Stimulated activated CD8-positive, alpha-beta memory T cell treated with anti-CD3 and anti-CD28 coated beads, Interleukin-12 subunit alpha, Interleukin-12 subunit beta, amount 100 ng/mL, for 4 hours (primary cell): Measurements from ENCODE around the gene GRIN3A.
"Not testable (repeated sequence)": the region's sequence is repeated elsewhere in the genome, so short reads cannot be mapped to it uniquely, and the experiment has no call there.

Experiments used
- DNase-seq: peaks from one replicate; pipeline ENCODE4 v3.0.0-alpha.2; 2020; ENCODE audit warnings: low read depth

The GRIN3A gene

GRCh38 chr9:101738566-101739183, at the start of gene GRIN3A:
GRIN3A (minus strand) TSS chr9:101738647; CDS start chr9:101737979, 668 bp downstream.
- no peak for DNase-seq

GRCh38 chr9:101787891-101788290, 49.4 kb upstream of the GRIN3A start:
- no peak for DNase-seq

GRCh38 chr9:101778332-101778731, 39.9 kb upstream of the GRIN3A start:
- no peak for DNase-seq

- no peak for DNase-seq
Measured at GRCh38 chr9:101764472-101764871, 26.0 kb upstream of the GRIN3A start.

- DNase-seq = no peak
Measured at GRCh38 chr9:101758304-101758930, 20.0 kb upstream of the GRIN3A start.

- no peak for DNase-seq
Measured at GRCh38 chr9:101753716-101754115, 15.3 kb upstream of the GRIN3A start.

- no peak for DNase-seq
Measured at GRCh38 chr9:101751895-101752294, 13.4 kb upstream of the GRIN3A start.

- no peak for DNase-seq
Measured at GRCh38 chr9:101739311-101739710, 864 bp upstream of the GRIN3A start.

GRCh38 chr9:101737705-101738565, 512 bp downstream of the GRIN3A start:
- no peak for DNase-seq

- DNase-seq = no peak
Measured at GRCh38 chr9:101737165-101737704, 1.2 kb downstream of the GRIN3A start.

- no peak for DNase-seq
Measured at GRCh38 chr9:101736717-101737116, 1.7 kb downstream of the GRIN3A start.

- no peak for DNase-seq
Measured at GRCh38 chr9:101731429-101731828, 7.0 kb downstream of the GRIN3A start.

- no peak for DNase-seq
Measured at GRCh38 chr9:101727612-101728524, 10.6 kb downstream of the GRIN3A start.

GRCh38 chr9:101724271-101724670, 14.2 kb downstream of the GRIN3A start:
- not testable (repeated sequence) for DNase-seq

- DNase-seq = no peak
Measured at GRCh38 chr9:101718192-101718591, 20.3 kb downstream of the GRIN3A start.

- DNase-seq = no peak
Measured at GRCh38 chr9:101716629-101717028, 21.8 kb downstream of the GRIN3A start.

- no peak for DNase-seq
Measured at GRCh38 chr9:101711330-101711941, 27.0 kb downstream of the GRIN3A start.

GRCh38 chr9:101708855-101709254, 29.6 kb downstream of the GRIN3A start:
- DNase-seq = no peak

GRCh38 chr9:101707721-101708120, 30.7 kb downstream of the GRIN3A start:
- DNase-seq = no peak

GRCh38 chr9:101706997-101707396, 31.4 kb downstream of the GRIN3A start:
- DNase-seq = no peak

GRCh38 chr9:101706261-101706798, 32.1 kb downstream of the GRIN3A start:
- no peak for DNase-seq
